Measurements from ENCODE around the gene HTR2B.

The HTR2B gene

DNA sequence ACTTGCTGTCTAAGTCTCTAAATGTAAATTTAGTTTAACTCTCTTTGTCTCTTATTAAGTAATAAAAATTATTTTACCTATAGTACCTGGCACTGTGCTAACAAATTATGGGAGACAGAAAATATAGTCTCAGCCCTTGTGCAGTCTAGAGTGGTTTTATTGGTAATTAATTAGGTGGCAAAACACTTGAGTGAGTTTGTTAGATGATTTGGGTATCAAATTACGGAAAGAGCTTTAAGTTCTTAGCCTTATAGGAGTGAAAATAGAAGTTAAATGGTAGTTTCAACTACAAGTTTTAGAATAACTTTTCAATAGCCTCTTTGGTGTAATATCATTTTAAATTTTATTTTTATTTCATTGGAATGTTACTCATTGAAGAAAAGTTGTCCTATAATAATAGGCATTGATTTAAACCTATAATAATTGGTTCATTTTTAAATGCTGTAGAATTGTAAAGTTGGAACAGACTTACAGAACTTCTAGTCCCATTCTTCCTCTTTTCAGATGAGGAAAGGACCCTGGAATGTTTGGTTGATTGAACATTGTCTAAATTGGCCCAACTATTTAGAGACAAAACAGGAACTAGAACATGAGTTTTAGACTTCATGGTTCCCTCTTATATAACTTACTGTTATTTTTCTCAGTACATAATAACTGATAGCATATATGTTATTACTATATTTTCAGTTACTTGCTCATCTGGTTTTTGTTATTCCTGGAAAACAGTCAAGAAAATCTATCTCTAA lies 10.2 kb upstream of the HTR2B start:
- H3K27ac ChIP-seq (ENCODE audit: low read length) = no peak overlapping the region

DNA sequence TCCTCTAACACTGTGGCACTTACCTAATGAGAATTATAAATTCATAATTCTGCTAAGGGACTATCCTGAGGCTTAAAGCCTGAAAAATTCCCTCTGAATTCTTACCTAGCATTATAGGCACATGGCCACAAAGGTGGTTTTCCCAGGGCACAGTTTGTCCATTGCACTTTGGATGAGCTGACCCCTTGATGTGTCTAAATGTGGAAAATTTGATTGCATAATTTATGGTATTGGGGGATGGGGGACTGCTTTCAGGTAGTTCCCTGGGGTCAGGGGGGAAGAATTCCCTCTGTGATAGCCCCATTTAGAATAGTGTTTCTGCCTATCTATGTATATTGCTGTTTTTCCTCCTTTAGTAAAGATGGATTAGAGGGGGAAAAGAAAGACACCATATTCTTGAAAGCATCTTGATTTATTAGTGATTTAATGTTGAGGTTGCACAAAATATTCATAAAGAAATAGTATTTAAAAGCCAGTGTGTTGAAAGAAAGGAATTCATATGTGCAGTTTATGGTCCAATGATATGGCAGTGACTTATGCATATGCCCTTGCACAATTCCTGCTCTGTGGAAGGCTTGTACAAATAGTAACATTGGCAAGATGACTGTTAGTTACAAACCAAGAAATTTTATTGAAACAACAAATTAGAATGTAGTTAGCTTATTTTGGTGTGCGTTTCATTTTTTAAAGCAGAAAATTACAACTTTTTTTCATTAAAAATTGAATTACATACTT lies 8.7 kb upstream of the HTR2B start:
- Histone ChIP-seq H3K27me3 (ENCODE audit: control insufficient read depth, insufficient read depth, low read length) (no peaks in the 10 kb centered on the region), H3K9me3 (ENCODE audit: control insufficient read depth, insufficient read depth, low read length) (no peaks in the 10 kb centered on the region), H3K4me3 (ENCODE audit: low read length) (no peak overlapping the region), H3K4me1 (ENCODE audit: control insufficient read depth, insufficient read depth, low read length) (no peaks in the 10 kb centered on the region), H3K36me3 (ENCODE audit: control insufficient read depth, insufficient read depth, low read length) (no peaks in the 10 kb centered on the region), H3K27ac (ENCODE audit: low read length) (no peak overlapping the region)
- no CpG with 5 or more reads among the region's 1 CpG for WGBS (ENCODE audit: insufficient coverage, insufficient read length)
- DNase-seq (ENCODE audit: low read depth, low spot score) = no peak

More for the DNA sequence above, 10.2 kb upstream of the HTR2B start:
- Histone ChIP-seq H3K36me3 (ENCODE audit: control insufficient read depth, insufficient read depth, low read length) (no peaks in the 10 kb centered on the region), H3K4me3 (ENCODE audit: low read length) (no peak overlapping the region), H3K4me1 (ENCODE audit: control insufficient read depth, insufficient read depth, low read length) (no peaks in the 10 kb centered on the region), H3K27me3 (ENCODE audit: control insufficient read depth, insufficient read depth, low read length) (no peaks in the 10 kb centered on the region), H3K9me3 (ENCODE audit: control insufficient read depth, insufficient read depth, low read length) (no peaks in the 10 kb centered on the region)
- WGBS (ENCODE audit: insufficient coverage, insufficient read length) = 100% methylated on average over 1 of the region's 1 CpG
- no peak for DNase-seq (ENCODE audit: low read depth, low spot score)

DNA sequence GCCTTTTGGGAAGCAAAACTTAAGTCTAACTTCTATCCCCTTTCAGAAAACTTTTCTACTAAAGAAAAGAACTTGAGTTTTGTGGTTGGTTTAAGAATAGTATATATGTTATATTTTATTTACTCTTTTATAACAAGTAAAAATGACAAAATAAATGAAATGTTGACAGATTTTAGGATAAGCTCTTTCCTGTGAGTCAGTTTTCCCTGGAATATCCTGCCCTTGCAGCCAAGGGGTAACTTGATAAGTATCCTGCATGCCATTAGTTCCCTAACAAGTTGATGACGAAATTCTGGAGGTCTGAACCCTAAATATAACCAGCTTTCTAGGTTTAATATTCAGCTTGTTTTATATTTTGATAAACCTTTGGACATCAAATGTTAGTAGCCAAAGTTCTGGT lies 7.3 kb upstream of the HTR2B start:
- no CpG with 5 or more reads among the region's 1 CpG for WGBS (ENCODE audit: insufficient coverage, insufficient read length)
- Histone ChIP-seq H3K27me3 (ENCODE audit: control insufficient read depth, insufficient read depth, low read length) (no peaks in the 10 kb centered on the region), H3K9me3 (ENCODE audit: control insufficient read depth, insufficient read depth, low read length) (no peaks in the 10 kb centered on the region), H3K4me3 (ENCODE audit: low read length) (no peak overlapping the region), H3K27ac (ENCODE audit: low read length) (no peak overlapping the region), H3K4me1 (ENCODE audit: control insufficient read depth, insufficient read depth, low read length) (no peaks in the 10 kb centered on the region), H3K36me3 (ENCODE audit: control insufficient read depth, insufficient read depth, low read length) (no peaks in the 10 kb centered on the region)
- DNase-seq (ENCODE audit: low read depth, low spot score) = no peak

DNA sequence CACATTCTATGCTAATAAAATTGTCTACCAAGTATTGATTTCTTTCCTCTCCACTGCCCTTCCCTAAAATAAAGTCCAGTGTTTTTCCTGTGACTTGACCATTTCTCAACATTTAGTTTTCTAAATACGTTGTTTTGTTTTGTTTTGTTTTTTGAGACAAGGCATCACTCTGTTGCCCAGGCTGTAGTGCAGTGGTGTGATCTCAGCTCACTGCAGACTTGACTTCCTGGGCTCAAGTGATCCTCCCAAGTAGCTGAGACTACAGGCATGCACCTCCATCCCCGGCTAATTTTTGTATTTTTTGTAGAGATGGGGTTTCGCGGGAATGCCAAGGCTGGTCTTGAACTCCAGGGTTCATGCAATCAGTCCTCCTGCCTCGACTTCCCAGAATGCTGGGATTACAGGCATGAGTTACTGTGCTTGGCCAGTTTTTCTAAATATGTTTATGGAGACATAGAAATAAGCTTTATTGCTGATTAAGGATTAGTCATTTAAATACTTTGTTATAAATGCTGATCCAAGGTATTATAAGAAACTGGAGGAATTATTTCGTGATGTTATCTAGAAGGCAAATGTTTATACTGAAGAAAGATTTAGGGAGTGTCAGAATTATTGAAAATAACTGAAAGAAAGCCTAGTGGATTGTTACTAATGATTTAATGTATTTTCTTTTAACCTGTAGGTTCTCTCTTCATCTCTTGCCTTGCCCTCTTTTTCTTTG lies 5.7 kb upstream of the HTR2B start:
- DNase-seq (ENCODE audit: low read depth, low spot score) = no peak
- Histone ChIP-seq H3K27me3 (ENCODE audit: control insufficient read depth, insufficient read depth, low read length) (no peaks in the 10 kb centered on the region), H3K36me3 (ENCODE audit: control insufficient read depth, insufficient read depth, low read length) (no peaks in the 10 kb centered on the region), H3K4me1 (ENCODE audit: control insufficient read depth, insufficient read depth, low read length) (no peaks in the 10 kb centered on the region), H3K9me3 (ENCODE audit: control insufficient read depth, insufficient read depth, low read length) (no peaks in the 10 kb centered on the region), H3K27ac (ENCODE audit: low read length) (no peak overlapping the region), H3K4me3 (ENCODE audit: low read length) (no peak overlapping the region)
- WGBS (ENCODE audit: insufficient coverage, insufficient read length) = 100% methylated on average over 1 of the region's 6 CpGs

DNA sequence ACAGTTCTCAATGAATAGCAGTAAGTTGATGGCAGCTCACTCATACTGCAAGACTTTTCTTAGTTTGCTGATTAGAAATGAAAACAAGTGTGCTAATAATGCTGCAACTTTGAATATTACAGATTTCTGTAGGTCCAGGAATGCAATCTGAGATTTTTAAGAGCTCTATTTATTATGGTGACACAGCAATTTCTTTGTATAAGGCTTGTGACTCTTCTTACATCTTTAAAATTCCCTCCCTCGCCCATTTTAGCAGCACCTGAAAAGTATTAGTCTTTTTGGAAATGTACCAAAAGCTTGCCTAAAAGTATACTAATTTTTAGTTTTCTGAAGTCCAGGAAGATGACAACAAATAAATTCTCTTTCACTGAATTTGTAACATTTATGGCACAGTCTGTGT lies 4.4 kb upstream of the HTR2B start:
- Histone ChIP-seq H3K9me3 (ENCODE audit: control insufficient read depth, insufficient read depth, low read length) (no peaks in the 10 kb centered on the region), H3K4me3 (ENCODE audit: low read length) (no peak overlapping the region), H3K27me3 (ENCODE audit: control insufficient read depth, insufficient read depth, low read length) (no peaks in the 10 kb centered on the region), H3K36me3 (ENCODE audit: control insufficient read depth, insufficient read depth, low read length) (no peaks in the 10 kb centered on the region), H3K27ac (ENCODE audit: low read length) (no peak overlapping the region), H3K4me1 (ENCODE audit: control insufficient read depth, insufficient read depth, low read length) (no peaks in the 10 kb centered on the region)
- DNase-seq (ENCODE audit: low read depth, low spot score) = no peak
- WGBS (ENCODE audit: insufficient coverage, insufficient read length) = no CpG with 5 or more reads among the region's 1 CpG

DNA sequence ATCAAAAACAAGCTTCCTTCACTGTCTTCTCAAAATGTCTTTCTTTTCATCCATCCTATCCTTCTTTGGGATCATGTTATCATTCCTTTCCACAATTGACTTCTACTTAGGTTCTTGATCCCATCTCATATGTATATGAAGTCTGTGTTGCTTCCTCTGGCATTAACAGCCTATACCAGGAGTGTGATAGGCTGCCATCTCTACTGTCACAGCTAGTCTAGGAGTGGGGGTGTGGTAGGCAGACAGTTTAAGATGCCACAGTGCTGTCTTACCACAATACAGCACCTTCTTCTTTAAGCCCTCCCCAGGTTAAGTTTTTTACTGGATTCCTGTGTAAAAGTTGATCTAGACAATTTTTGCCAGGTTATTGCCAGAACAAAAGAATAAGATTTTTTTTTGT lies 3.7 kb upstream of the HTR2B start:
- no peaks in the 10 kb centered on the region; the same call in 1 of the 2 replicates for H3K4me1 ChIP-seq (ENCODE audit: control insufficient read depth, insufficient read depth, low read length)
- H3K27me3 ChIP-seq (ENCODE audit: control insufficient read depth, insufficient read depth, low read length) = no peaks in the 10 kb centered on the region
- no peak overlapping the region for H3K4me3 ChIP-seq (ENCODE audit: low read length)
- no peaks in the 10 kb centered on the region for H3K36me3 ChIP-seq (ENCODE audit: control insufficient read depth, insufficient read depth, low read length)
- DNase-seq (ENCODE audit: low read depth, low spot score) = no peak
- no peak overlapping the region for H3K27ac ChIP-seq (ENCODE audit: low read length)
- no peaks in the 10 kb centered on the region for H3K9me3 ChIP-seq (ENCODE audit: control insufficient read depth, insufficient read depth, low read length)

DNA sequence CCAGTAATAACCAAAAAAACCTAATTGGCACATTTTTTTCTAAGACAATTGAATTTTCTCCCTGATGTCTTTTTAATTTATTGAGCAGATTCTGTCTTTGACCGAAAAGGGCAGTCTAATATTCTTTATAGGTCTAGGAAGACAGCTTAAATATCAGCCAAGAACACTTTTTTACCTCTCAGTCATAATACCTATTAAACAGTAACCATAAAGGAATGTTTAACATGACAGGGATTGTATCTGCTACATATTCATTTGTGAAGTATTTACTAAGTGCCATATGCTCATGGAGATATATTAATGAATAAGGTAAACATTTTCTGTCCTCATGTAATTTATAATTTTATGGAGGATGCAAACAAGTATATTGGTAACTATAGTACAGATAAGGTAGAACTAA lies 3.1 kb upstream of the HTR2B start:
- Histone ChIP-seq H3K4me1 (ENCODE audit: control insufficient read depth, insufficient read depth, low read length) (peaks cover 3% of the 10 kb centered on the region; the same call in 1 of the 2 replicates), H3K9me3 (ENCODE audit: control insufficient read depth, insufficient read depth, low read length) (no peaks in the 10 kb centered on the region), H3K27me3 (ENCODE audit: control insufficient read depth, insufficient read depth, low read length) (no peaks in the 10 kb centered on the region), H3K36me3 (ENCODE audit: control insufficient read depth, insufficient read depth, low read length) (no peaks in the 10 kb centered on the region), H3K27ac (ENCODE audit: low read length) (no peak overlapping the region), H3K4me3 (ENCODE audit: low read length) (no peak overlapping the region)
- no peak for DNase-seq (ENCODE audit: low read depth, low spot score)
- WGBS (ENCODE audit: insufficient coverage, insufficient read length) = no CpG with 5 or more reads among the region's 1 CpG

DNA sequence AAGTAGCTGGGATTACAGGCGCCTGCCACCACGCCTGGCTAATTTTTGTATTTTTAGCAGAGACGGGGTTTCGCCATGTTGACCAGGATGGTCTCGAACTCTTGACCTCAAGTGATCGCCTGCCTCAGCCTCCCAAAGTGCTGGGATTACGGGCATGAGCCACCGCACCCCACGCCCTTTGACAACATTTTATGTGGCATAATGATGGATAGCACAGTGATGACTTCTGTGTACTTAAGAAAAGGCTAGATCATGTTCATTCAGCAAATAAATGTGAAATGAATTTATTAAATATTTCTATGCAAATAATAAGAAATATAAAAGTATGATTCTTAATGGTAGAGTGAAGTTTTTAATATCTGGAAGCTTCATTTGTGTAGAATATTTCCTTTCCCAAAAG lies 2.6 kb upstream of the HTR2B start:
- DNase-seq (ENCODE audit: low read depth, low spot score) = no peak
- Histone ChIP-seq H3K4me1 (ENCODE audit: control insufficient read depth, insufficient read depth, low read length) (peaks cover 3% of the 10 kb centered on the region; the same call in 1 of the 2 replicates), H3K27ac (ENCODE audit: low read length) (no peak overlapping the region), H3K4me3 (ENCODE audit: low read length) (no peak overlapping the region), H3K9me3 (ENCODE audit: control insufficient read depth, insufficient read depth, low read length) (no peaks in the 10 kb centered on the region), H3K27me3 (ENCODE audit: control insufficient read depth, insufficient read depth, low read length) (no peaks in the 10 kb centered on the region), H3K36me3 (ENCODE audit: control insufficient read depth, insufficient read depth, low read length) (no peaks in the 10 kb centered on the region)
- no CpG with 5 or more reads among the region's 9 CpGs for WGBS (ENCODE audit: insufficient coverage, insufficient read length)

DNA sequence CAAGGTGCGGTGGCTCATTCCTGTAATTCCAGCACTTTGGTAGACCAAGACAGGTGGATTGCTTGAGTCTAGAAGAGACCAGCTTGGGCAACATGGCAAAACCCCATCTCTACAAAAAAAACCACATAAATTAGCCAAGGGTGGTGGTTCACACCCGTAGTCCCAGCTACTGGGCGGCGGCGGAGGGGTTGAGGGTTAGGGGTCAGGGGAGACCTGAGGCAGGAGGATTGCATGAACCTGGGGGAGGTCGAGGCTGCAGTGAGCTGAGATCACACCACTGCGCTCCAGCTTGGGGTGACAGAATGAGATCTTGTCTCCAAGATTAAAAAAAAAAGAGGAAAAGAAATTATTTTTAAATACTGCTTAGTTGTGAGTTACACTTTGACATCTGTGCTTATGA lies 1.3 kb upstream of the HTR2B start:
- Histone ChIP-seq H3K9me3 (ENCODE audit: control insufficient read depth, insufficient read depth, low read length) (no peaks in the 10 kb centered on the region), H3K27me3 (ENCODE audit: control insufficient read depth, insufficient read depth, low read length) (no peaks in the 10 kb centered on the region), H3K27ac (ENCODE audit: low read length) (no peak overlapping the region), H3K4me3 (ENCODE audit: low read length) (no peak overlapping the region), H3K36me3 (ENCODE audit: control insufficient read depth, insufficient read depth, low read length) (no peaks in the 10 kb centered on the region), H3K4me1 (ENCODE audit: control insufficient read depth, insufficient read depth, low read length) (peaks cover 3% of the 10 kb centered on the region; the same call in 1 of the 2 replicates)
- no CpG with 5 or more reads among the region's 7 CpGs for WGBS (ENCODE audit: insufficient coverage, insufficient read length)
- DNase-seq (ENCODE audit: low read depth, low spot score) = no peak

DNA sequence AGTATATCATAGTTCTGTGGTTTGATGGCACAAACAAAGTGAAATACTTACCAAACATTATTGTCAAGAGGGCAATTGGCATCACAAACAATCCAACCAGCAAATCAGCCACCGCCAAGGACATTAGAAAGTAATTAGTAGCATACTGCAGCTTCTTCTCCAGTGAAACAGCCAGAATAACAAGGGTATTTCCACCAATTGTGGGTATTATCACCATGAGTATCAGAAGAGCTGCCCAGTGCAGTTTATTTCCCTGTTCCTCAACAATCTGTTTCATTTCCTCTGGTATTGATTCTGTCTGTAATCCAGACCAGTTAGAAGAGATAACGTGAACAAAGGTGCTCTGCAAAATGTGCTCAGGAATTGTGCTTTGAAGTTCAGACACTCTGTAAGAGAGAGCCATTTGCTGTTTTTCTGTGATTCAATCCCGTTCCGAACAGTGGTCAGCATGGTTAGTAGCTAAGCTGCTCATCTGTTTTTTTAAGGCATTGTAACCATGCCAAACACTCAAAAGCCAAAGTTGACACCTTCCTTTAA lies 1.4 kb downstream of the HTR2B start:
- H3K27ac ChIP-seq (ENCODE audit: low read length) = no peak overlapping the region
- no peaks in the 10 kb centered on the region for H3K9me3 ChIP-seq (ENCODE audit: control insufficient read depth, insufficient read depth, low read length)
- H3K4me1 ChIP-seq (ENCODE audit: control insufficient read depth, insufficient read depth, low read length) = peaks cover 3% of the 10 kb centered on the region; the same call in 1 of the 2 replicates
- WGBS (ENCODE audit: insufficient coverage, insufficient read length) = no CpG with 5 or more reads among the region's 4 CpGs
- DNase-seq (ENCODE audit: low read depth, low spot score) = no peak
- no peaks in the 10 kb centered on the region for H3K27me3 ChIP-seq (ENCODE audit: control insufficient read depth, insufficient read depth, low read length)
- no peaks in the 10 kb centered on the region for H3K36me3 ChIP-seq (ENCODE audit: control insufficient read depth, insufficient read depth, low read length)
- no peak overlapping the region for H3K4me3 ChIP-seq (ENCODE audit: low read length)
